Measurements from ENCODE around the gene SCN1B. TPM values are rescaled to one million over a fixed set of nuclear protein-coding genes. Genes with fewer than 3 reads are reported as not detected.
A peak's percentile ranks its signal among the peaks of the same experiment; 100 is the strongest.

Gene SCN1B
- total RNA-seq, 2 donors from 2014 or later, result 2.7 to 4.7 TPM

DNA sequence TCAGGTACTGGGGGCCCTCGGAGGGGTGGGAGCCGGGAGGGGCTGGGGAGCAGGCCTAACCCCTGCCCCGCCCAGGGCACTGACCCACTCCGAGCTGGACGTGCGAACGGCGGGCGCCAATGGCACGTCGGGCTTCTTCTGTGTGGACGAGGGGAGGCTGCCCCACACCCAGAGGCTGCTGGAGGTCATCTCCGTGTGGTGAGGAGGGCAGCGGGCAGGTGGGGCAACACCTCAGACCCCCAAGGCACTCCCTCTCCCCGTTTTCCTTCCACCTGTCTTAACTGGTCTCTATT is 29.5 kb downstream of the SCN1B start:
- no peak for ATAC-seq (replicated peaks in 1 of 2)
- Mint-ChIP-seq H3K27me3 (ENCODE audit: low read depth) (no peaks in the 10 kb centered on the region), H3K9me3 (no peaks in the 10 kb centered on the region), H3K27ac (no peak overlapping the region), H3K36me3 (ENCODE audit: insufficient read depth in 2 of 2) (no peaks in the 10 kb centered on the region), H3K4me3 (no peak overlapping the region), H3K4me1 (ENCODE audit: low read depth) (peaks cover 21% of the 10 kb centered on the region)
- DNase-seq, result no peak

DNA sequence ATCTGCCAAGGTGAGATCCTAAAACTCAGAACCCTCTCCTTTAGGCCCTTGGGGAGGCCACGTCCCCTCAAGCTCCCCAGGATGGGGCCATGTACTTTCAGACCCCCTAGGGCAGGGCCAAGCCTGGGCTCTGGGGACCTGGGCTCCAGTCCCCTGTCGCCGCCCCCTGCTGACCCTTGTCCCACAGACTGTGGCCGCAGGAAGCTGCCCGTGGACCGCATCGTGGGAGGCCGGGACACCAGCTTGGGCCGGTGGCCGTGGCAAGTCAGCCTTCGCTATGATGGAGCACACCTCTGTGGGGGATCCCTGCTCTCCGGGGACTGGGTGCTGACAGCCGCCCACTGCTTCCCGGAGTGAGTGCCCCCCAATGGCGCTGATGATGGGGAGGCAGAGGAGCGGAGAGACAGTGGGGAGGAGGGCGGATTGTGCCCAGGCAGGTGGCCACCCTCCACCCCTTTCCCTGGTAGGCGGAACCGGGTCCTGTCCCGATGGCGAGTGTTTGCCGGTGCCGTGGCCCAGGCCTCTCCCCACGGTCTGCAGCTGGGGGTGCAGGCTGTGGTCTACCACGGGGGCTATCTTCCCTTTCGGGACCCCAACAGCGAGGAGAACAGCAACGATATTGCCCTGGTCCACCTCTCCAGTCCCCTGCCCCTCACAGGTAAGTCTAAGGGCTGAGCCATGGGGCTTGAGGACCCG is 30.0 kb downstream of the SCN1B start:
- H3K9me3 Mint-ChIP-seq, result no peaks in the 10 kb centered on the region
- peaks cover 26% of the 10 kb centered on the region for H3K4me1 Mint-ChIP-seq (ENCODE audit: low read depth)
- DNase-seq, result no peak
- no peaks in the 10 kb centered on the region for H3K36me3 Mint-ChIP-seq (ENCODE audit: insufficient read depth in 2 of 2)
- H3K27me3 Mint-ChIP-seq (ENCODE audit: low read depth), result no peaks in the 10 kb centered on the region
- ATAC-seq (replicated peaks in 1 of 2), result no peak
- H3K4me3 Mint-ChIP-seq, result no peak overlapping the region
- no peak overlapping the region for H3K27ac Mint-ChIP-seq

DNA sequence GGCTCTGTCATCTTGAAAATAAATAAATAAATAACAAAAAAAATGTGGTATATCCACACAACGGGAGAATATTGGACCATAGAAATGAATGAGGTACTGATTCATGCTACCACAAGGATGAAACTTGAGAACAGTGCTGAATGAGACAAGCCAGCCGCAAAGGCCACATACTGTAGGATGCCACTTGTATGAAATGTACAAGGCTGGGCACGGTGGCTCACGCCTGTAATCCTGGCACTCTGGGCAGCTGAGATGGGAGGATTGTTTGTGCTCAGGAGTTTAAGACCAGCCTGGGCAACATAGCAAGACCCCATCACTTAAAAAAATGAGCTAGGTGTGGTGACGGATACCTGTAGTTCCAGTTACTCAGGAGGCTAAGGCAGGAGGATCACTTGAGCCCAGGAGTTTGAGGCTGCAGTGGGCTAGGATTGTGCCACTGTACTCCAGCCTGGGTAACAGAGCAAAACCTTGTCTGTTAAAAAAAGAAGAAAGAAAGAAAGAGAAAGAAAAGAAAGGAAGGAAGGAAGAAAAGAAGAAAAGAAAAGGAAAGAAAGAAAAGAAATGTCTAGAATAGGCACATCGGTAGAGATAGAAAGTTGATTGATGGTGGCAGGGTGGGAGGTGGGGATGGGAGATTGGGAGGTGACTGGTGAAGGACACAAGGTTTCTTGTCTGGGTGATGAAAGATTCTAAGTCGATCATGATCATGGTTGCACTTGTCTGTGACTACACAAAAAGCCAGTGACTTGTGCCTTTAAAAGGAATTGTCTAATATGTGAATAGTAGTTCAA is 31.5 kb downstream of the SCN1B start:
- H3K9me3 Mint-ChIP-seq, result peaks cover 0 to 2% of the 10 kb centered on the region in 2 donors
- peak overlapping the region; percentile 49 for H3K27ac Mint-ChIP-seq
- no peaks in the 10 kb centered on the region for H3K27me3 Mint-ChIP-seq (ENCODE audit: low read depth)
- H3K4me1 Mint-ChIP-seq (ENCODE audit: low read depth), result peaks cover 24% of the 10 kb centered on the region
- H3K4me3 Mint-ChIP-seq, result no peak overlapping the region
- no peak for DNase-seq
- no peak for ATAC-seq (replicated peaks in 1 of 2)
- H3K36me3 Mint-ChIP-seq (ENCODE audit: insufficient read depth in 2 of 2), result no peaks in the 10 kb centered on the region

DNA sequence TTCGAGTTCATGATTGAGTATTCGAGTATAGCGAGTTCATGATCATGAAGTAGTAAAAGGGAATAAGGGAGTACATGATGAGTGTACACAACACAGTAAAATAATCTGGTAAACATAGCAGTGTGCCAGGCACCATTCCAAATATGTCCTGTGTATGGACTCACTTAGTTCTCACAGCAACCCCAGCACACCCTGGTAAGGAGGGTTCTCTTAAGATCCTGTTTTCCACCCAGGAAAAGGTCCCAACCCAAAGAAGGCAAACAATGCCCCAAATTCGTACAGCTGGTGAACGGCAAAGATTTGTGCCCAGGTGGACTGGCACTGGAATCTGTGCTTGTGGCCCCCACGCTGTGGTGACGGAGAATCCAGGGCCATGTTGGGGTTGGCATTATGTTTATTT is 32.7 kb downstream of the SCN1B start:
- H3K27me3 Mint-ChIP-seq (ENCODE audit: low read depth), result no peaks in the 10 kb centered on the region

DNA sequence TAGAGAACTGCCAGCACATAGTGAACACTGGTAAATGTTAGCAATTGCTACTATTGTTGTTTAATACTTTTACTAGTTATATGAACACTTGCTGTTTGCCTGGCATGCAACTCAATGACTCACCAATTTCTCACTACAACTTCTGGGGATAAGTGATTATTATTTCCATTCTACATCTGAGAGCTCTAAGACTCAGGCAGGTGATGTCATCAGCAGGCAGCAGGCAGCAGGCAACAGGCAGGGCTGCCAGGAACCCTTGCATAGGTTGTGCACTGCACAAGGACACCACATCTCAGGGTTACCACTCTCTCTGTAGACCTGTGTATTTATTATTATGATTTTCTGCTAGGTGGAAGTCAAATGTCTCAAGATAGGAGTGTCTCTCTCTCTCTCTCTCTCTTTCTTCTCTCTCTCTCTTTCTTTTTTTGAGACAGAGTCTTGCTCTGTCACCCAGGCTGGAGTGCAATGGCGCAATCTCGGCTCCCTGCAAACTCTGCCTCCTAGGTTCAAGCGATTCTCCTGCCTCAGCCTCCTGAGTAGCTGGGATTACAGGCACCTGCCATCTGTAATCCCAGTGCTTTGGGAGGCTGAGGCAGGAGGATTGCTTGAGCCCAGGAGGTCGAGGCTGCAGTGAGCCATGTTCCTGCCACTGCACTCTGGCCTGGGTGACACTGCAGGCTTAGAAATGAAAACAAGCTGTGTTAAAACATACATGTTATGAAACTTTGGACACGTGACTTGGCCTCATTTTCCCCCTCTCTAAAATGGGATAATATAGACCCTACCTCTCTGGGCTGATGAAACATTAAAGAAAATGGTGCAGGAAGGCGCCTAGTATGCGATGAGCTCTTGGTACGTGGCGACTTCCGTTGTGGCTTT is 33.9 kb downstream of the SCN1B start:
- peak; percentile 62 to 66 for ATAC-seq (replicated peaks in 1 of 2)
- Mint-ChIP-seq H3K27me3 (ENCODE audit: low read depth) (no peaks in the 10 kb centered on the region), H3K9me3 (peaks cover 0 to 2% of the 10 kb centered on the region in 2 donors), H3K27ac (no peak overlapping the region), H3K4me1 (ENCODE audit: low read depth) (peaks cover 27% of the 10 kb centered on the region), H3K4me3 (no peak overlapping the region), H3K36me3 (ENCODE audit: insufficient read depth in 2 of 2) (no peaks in the 10 kb centered on the region)
- DNase-seq, result peak in 1 of 2 donors; percentile 27

More for the DNA sequence above, 32.7 kb downstream of the SCN1B start:
- no peak for ATAC-seq (replicated peaks in 1 of 2)
- DNase-seq, result no peak
- no peak overlapping the region for H3K27ac Mint-ChIP-seq
- H3K36me3 Mint-ChIP-seq (ENCODE audit: insufficient read depth in 2 of 2), result no peaks in the 10 kb centered on the region
- no peak overlapping the region for H3K4me3 Mint-ChIP-seq
- H3K4me1 Mint-ChIP-seq (ENCODE audit: low read depth), result peaks cover 27% of the 10 kb centered on the region
- peaks cover 0 to 2% of the 10 kb centered on the region in 2 donors for H3K9me3 Mint-ChIP-seq

DNA sequence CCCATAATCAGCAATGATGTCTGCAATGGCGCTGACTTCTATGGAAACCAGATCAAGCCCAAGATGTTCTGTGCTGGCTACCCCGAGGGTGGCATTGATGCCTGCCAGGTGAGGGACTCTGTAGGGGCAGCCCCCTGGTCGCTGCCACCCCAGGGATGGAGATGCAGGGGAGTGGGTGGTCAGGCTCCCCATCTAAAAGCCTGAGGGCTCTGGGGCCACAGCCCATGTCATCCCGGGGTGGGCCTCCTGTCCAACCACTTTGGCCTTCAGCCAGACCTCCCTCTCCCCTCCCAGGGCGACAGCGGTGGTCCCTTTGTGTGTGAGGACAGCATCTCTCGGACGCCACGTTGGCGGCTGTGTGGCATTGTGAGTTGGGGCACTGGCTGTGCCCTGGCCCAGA is 35.3 kb downstream of the SCN1B start:
- no peaks in the 10 kb centered on the region for H3K27me3 Mint-ChIP-seq (ENCODE audit: low read depth)
- H3K4me1 Mint-ChIP-seq (ENCODE audit: low read depth), result peaks cover 27% of the 10 kb centered on the region
- H3K27ac Mint-ChIP-seq, result no peak overlapping the region
- no peaks in the 10 kb centered on the region for H3K36me3 Mint-ChIP-seq (ENCODE audit: insufficient read depth in 2 of 2)
- H3K9me3 Mint-ChIP-seq, result peaks cover 0 to 2% of the 10 kb centered on the region in 2 donors
- DNase-seq, result no peak
- ATAC-seq (replicated peaks in 1 of 2), result no peak
- H3K4me3 Mint-ChIP-seq, result no peak overlapping the region

DNA sequence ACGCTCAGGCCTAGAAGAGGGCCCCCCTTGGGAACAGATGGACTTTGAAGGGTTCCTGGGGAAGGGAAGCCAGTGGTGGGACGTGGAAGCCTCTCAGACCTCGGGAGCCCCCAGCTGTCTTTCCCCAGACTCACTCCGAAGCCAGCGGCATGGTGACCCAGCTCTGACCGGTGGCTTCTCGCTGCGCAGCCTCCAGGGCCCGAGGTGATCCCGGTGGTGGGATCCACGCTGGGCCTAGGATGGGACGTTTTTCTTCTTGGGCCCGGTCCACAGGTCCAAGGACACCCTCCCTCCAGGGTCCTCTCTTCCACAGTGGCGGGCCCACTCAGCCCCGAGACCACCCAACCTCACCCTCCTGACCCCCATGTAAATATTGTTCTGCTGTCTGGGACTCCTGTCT is 35.9 kb downstream of the SCN1B start:
- Mint-ChIP-seq H3K4me1 (ENCODE audit: low read depth) (peaks cover 27% of the 10 kb centered on the region), H3K27ac (no peak overlapping the region), H3K4me3 (no peak overlapping the region), H3K9me3 (peaks cover 0 to 2% of the 10 kb centered on the region in 2 donors), H3K27me3 (ENCODE audit: low read depth) (no peaks in the 10 kb centered on the region), H3K36me3 (ENCODE audit: insufficient read depth in 2 of 2) (no peaks in the 10 kb centered on the region)
- DNase-seq, result no peak
- ATAC-seq (replicated peaks in 1 of 2), result no peak

DNA sequence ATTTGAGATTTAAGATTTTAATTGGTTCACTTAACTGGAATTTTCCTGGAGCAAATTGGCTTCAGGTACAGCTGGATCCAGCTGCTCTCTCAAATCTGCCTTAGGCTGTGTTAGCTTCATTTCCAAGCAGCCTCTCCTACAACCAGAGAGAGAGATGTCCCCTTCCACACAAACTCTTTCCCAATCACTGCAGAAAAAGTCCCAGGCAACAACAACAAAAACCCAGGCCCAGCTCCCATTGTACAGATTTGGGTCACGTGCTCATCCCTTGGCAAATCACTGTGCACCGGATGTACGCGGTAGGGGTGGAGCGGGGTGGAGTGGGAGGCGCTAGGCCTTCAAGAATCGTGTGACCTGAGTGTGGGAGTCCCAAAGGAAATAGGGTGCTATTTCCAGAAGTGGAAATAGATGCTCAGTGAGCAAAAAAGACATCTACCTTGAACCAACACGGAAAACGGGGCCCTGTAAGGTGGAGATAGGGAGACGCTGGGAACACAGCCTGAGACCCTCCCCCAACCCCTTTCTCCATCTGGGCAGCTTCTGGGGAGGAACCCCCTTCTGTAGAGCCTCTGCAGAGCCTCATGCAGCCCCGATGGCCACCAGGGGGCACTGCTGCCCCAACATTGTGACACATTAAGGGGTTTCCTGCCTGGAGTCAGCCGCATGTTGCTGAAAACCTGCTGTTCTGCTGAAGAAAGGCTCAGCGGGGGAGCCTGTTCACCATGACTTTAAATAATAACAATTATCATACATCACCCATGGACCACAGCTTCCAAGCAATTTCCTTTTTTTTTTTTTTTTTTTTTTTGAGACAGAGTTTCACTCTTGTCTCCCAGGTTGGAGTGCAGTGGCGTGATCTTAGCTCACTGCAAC is 36.7 kb downstream of the SCN1B start:
- no peak overlapping the region for H3K27ac Mint-ChIP-seq
- H3K4me3 Mint-ChIP-seq, result peak overlapping the region; percentile 18 to 37
- H3K27me3 Mint-ChIP-seq (ENCODE audit: low read depth), result no peaks in the 10 kb centered on the region
- DNase-seq, result peak; percentile 90 to 94
- peak; percentile 91 to 92 for ATAC-seq (replicated peaks in 1 of 2)
- H3K4me1 Mint-ChIP-seq (ENCODE audit: low read depth), result peaks cover 27% of the 10 kb centered on the region
- no peaks in the 10 kb centered on the region for H3K36me3 Mint-ChIP-seq (ENCODE audit: insufficient read depth in 2 of 2)
- peaks cover 0 to 2% of the 10 kb centered on the region in 2 donors for H3K9me3 Mint-ChIP-seq

DNA sequence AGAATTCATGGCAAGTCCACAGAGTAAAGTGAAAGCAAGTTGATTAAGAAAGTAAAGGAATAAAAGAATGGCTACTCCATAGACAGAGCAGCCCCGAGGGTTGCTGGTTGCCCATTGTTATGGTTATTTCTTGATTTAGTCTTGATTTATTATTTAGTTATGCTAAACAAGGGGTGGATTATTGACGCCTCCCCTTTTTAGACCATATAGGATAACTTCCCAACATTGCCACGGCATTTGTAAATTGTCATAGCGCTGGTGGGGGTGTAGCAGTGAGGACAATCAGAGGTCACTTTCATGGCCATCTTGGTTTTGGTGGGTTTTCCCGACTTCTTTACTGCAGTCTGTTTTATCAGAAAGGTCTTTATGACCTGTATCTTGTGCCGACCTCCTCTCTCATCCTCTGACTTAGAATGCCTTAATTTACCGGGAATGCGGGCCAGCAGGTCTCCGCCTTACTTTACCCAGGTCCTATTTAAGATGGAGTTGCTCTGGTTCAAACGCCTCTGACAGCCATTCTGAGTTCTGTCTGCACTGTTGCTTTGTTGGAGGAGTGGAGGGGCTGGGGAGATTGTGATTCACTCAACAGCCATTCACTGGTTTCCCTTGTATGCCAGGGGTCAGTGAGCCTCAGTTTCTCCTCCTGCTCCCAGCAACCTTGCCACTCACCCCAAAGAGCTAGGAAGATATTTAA is 38.8 kb downstream of the SCN1B start:
- no peaks in the 10 kb centered on the region for H3K36me3 Mint-ChIP-seq (ENCODE audit: insufficient read depth in 2 of 2)
- no peak overlapping the region for H3K4me3 Mint-ChIP-seq
- ATAC-seq (replicated peaks in 1 of 2) (no peak), DNase-seq (no peak)
- H3K9me3 Mint-ChIP-seq, result peaks cover 0 to 2% of the 10 kb centered on the region in 2 donors
- peaks cover 18% of the 10 kb centered on the region for H3K4me1 Mint-ChIP-seq (ENCODE audit: low read depth)
- no peaks in the 10 kb centered on the region for H3K27me3 Mint-ChIP-seq (ENCODE audit: low read depth)
- no peak overlapping the region for H3K27ac Mint-ChIP-seq

DNA sequence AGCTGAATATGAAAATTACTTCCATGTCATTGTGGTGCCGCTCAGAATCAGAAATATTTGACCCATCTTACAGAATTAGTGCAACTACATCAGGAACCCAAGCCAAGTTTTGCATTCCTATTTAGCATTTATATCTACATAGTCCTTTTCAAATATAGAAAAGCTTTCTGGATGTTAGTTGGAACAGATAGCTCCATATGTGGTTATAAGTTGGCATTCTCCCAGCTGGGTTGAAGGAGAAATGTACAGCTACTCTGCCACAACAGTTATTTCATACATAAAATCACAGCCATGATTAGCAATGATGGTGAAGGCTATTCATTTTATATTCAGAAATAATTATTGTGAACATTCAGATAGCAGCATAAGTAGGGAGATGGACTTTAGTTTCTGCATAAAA is 39.4 kb downstream of the SCN1B start:
- no peak for ATAC-seq (replicated peaks in 1 of 2)
- H3K4me3 Mint-ChIP-seq, result no peak overlapping the region
- no peak overlapping the region for H3K27ac Mint-ChIP-seq
- peaks cover 0 to 2% of the 10 kb centered on the region in 2 donors for H3K9me3 Mint-ChIP-seq
- no peaks in the 10 kb centered on the region for H3K27me3 Mint-ChIP-seq (ENCODE audit: low read depth)
- H3K4me1 Mint-ChIP-seq (ENCODE audit: low read depth), result peaks cover 12% of the 10 kb centered on the region
- no peak for DNase-seq
- no peaks in the 10 kb centered on the region for H3K36me3 Mint-ChIP-seq (ENCODE audit: insufficient read depth in 2 of 2)

DNA sequence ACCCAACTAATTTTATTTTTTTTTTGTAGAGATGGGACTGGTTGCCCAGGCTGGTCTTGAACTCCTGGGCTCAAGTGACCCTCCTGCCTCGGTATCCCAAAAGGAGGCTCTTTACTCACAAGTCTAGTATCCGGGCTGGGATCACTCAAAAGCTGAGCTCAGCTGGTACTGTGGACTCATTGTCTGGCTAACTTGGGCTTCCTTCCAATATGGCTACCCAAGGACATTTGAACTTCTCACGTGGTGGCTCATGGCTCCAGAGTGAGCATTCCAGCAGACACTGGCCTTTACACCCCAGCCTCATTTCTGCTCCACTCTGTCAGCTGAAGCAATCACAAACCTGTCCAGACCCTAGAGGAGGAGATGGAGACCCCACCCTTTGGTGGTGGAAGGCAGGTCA is 40.2 kb downstream of the SCN1B start:
- Mint-ChIP-seq H3K9me3 (peaks cover 0 to 2% of the 10 kb centered on the region in 2 donors), H3K27me3 (ENCODE audit: low read depth) (no peaks in the 10 kb centered on the region), H3K27ac (no peak overlapping the region), H3K4me3 (no peak overlapping the region), H3K4me1 (ENCODE audit: low read depth) (peaks cover 6% of the 10 kb centered on the region), H3K36me3 (ENCODE audit: insufficient read depth in 2 of 2) (no peaks in the 10 kb centered on the region)
- ATAC-seq (replicated peaks in 1 of 2), result no peak
- DNase-seq, result no peak

DNA sequence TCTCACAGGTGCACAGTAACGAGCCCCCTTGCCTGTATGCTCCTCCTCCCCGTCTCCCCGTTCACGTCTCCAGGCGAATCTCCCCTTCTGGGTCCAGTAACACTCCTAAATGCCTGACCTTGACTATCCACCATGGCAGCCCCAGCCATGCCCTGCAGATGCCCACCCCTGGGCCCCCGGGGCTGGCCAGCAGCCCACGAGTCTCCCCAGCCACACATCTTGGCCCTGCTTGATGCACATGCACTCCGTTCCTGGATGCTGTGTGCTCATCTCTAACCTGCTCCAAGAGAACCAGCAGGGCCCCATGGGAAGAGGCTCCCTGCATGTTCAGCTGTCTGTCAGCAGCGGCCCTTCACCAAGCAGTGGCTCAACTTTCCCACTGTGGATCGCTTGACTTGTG is 43.2 kb downstream of the SCN1B start:
- DNase-seq (no peak), ATAC-seq (replicated peaks in 1 of 2) (no peak)
- H3K9me3 Mint-ChIP-seq, result no peaks in the 10 kb centered on the region
- H3K27me3 Mint-ChIP-seq (ENCODE audit: low read depth), result peaks cover 7% of the 10 kb centered on the region
- H3K4me3 Mint-ChIP-seq, result no peak overlapping the region
- no peaks in the 10 kb centered on the region for H3K36me3 Mint-ChIP-seq (ENCODE audit: insufficient read depth in 2 of 2)
- no peak overlapping the region for H3K27ac Mint-ChIP-seq
- no peaks in the 10 kb centered on the region for H3K4me1 Mint-ChIP-seq (ENCODE audit: low read depth)

All from activated T-cell treated with anti-CD3 and anti-CD28 coated beads, Interleukin-2, amount 50 U/mL, for 72 hours (primary cell).